Natural killer cell (primary cell): ENCODE measurements around the gene PRICKLE2. TPM values are rescaled to one million over a fixed set of nuclear protein-coding genes. Genes with fewer than 3 reads are reported as not detected.

Experiments
- ATAC-seq, 3 donors: fragments of 150-1000 bp in 2 of 3; fragments of 200-7000 bp in 1 of 3; cut with Tn5 transposase; 1 replicate in 1 of 3; 2 replicates in 2 of 3; pipeline ENCODE4 v1.10.0; 2021; ENCODE audit warnings: mild to moderate bottlenecking in 2 of 3, moderate library complexity in 2 of 3
- DNase-seq, 2 donors: peaks; one replicate each; pipeline versions ENCODE4 v3.0.0 to v3.0.0-alpha.2; 2013 to 2021; ENCODE audit warnings: mixed read lengths in 1 of 2
- H3K27ac ChIP-seq: one replicate; pipeline ENCODE4 v1.5.1; 2013; ENCODE audit warnings: mild to moderate bottlenecking, low read length
- H3K27me3 ChIP-seq: one replicate; pipeline ENCODE4 v1.6.1; 2013; ENCODE audit warnings: low read length; ENCODE audit not compliant: control insufficient read depth, insufficient read depth
- H3K36me3 ChIP-seq: one replicate; pipeline ENCODE4 v1.6.1; 2013; ENCODE audit warnings: low read length; ENCODE audit not compliant: control insufficient read depth, insufficient read depth
- H3K4me1 ChIP-seq: one replicate; pipeline ENCODE4 v1.6.1; 2013; ENCODE audit warnings: low read length; ENCODE audit not compliant: control insufficient read depth, insufficient read depth
- H3K4me3 ChIP-seq: one replicate; pipeline ENCODE4 v1.5.1; 2013; ENCODE audit warnings: low read length
- H3K9me3 ChIP-seq: one replicate; pipeline ENCODE4 v1.6.1; 2013; ENCODE audit warnings: low read length; ENCODE audit not compliant: control insufficient read depth, insufficient read depth
- H3K27ac Mint-ChIP-seq, 2 donors: one replicate each; pipeline ENCODE4 v1.8.0; 2022; ENCODE audit warnings: mild to moderate bottlenecking in 2 of 2, mixed read lengths in 2 of 2, moderate library complexity in 1 of 2
- H3K27me3 Mint-ChIP-seq, 2 donors: one replicate each; pipeline ENCODE4 v1.8.0; 2022; ENCODE audit warnings: low read depth in 2 of 2, mixed read lengths in 2 of 2
- H3K36me3 Mint-ChIP-seq: one replicate; pipeline ENCODE4 v1.8.0; 2022; ENCODE audit warnings: mixed read lengths
- H3K4me1 Mint-ChIP-seq, 2 donors: one replicate each; pipeline ENCODE4 v1.8.0; 2022; ENCODE audit warnings: mixed read lengths in 2 of 2
- H3K4me3 Mint-ChIP-seq: one replicate; pipeline ENCODE4 v1.8.0; 2022; ENCODE audit warnings: mild to moderate bottlenecking, moderate library complexity, mixed read lengths
- H3K9me3 Mint-ChIP-seq, 2 donors: one replicate each; pipeline ENCODE4 v1.8.0; 2022; ENCODE audit warnings: mixed read lengths in 2 of 2
- WGBS: methylation state at CpG from one replicate; pipeline ENCODE4 v1.1.7; 2013; ENCODE audit warnings: missing lambda C conversion rate; ENCODE audit not compliant: insufficient coverage; 5-methylcytosine and 5-hydroxymethylcytosine counted together
- intact Hi-C: fragments of 100-400 bp; cut with micrococcal nuclease; formaldehyde crosslinking; loops from one replicate; pipeline ENCODE4 v1.14.2; 2022
- total RNA-seq, 4 donors: library from RNA; stranded (reverse); fragments of 120-200 nt in 1 of 4; gene quantifications; one replicate each; pipeline versions ENCODE4 v1.2.3 to v1.2.4, GENCODE V29; 2013 to 2022
- TF ChIP-seq, protein P1 (sequence below): fragments of 200-600 bp; IDR thresholded peaks from one replicate; pipeline ENCODE4 v1.8.0; 2022; ENCODE audit warnings: antibody characterized with exemption

PRICKLE2 gene
- total RNA-seq, 3 donors from 2014 or later (not counting 1 experiment from before 2014, with no cell fraction given) = 0.07 to 3.3 (median 1.8) TPM

DNA sequence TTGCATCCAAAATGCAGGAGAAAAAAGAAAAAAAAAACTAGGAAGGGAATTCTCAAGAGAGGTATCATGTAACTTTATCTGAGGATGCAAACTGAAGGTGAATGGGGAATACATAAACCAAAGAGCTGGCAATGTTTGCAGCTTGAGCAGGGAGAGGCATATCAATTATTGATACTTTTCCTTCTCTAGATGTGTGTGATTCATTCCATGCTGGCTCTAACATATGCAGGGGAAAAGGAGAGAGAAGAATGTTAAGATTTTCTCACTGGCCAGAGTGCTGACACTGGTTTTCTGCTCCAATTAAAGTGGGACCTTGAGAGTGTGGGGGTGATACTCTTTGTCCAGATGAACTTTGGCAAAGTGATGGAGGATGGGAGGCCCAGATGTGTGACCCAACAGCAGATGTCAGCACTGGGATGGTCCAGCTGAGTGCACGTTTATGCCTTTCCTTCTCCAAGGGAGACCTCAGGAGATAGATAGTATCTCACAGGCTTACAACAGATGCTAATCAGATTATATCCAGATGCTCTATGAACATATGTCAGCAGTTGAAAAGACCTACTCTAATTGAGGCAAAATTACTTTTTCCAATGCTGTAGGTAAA lies 152.0 kb downstream of the PRICKLE2 start:
- WGBS = 42% methylated on average over 1 of the region's 1 CpG
- Mint-ChIP-seq H3K27me3 (peaks cover 19 to 30% of the 10 kb centered on the region in 2 donors), H3K4me1 (no peaks in the 10 kb centered on the region), H3K9me3 (peaks cover 0 to 2% of the 10 kb centered on the region in 2 donors), H3K4me3 (no peak overlapping the region), H3K36me3 (no peaks in the 10 kb centered on the region), H3K27ac (no peak overlapping the region)
- ATAC-seq (no peak), DNase-seq (no peak)
- no peaks in the 10 kb centered on the region for H3K36me3 ChIP-seq
- no peak overlapping the region for H3K27ac ChIP-seq
- TF ChIP-seq, protein P1, sequence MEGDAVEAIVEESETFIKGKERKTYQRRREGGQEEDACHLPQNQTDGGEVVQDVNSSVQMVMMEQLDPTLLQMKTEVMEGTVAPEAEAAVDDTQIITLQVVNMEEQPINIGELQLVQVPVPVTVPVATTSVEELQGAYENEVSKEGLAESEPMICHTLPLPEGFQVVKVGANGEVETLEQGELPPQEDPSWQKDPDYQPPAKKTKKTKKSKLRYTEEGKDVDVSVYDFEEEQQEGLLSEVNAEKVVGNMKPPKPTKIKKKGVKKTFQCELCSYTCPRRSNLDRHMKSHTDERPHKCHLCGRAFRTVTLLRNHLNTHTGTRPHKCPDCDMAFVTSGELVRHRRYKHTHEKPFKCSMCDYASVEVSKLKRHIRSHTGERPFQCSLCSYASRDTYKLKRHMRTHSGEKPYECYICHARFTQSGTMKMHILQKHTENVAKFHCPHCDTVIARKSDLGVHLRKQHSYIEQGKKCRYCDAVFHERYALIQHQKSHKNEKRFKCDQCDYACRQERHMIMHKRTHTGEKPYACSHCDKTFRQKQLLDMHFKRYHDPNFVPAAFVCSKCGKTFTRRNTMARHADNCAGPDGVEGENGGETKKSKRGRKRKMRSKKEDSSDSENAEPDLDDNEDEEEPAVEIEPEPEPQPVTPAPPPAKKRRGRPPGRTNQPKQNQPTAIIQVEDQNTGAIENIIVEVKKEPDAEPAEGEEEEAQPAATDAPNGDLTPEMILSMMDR = no peak
- no peaks in the 10 kb centered on the region for H3K9me3 ChIP-seq
- no peaks in the 10 kb centered on the region for H3K4me1 ChIP-seq
- H3K4me3 ChIP-seq = no peak overlapping the region
- intact Hi-C loops = no loop called here
- no peaks in the 10 kb centered on the region for H3K27me3 ChIP-seq

- Mint-ChIP-seq H3K27me3 (peaks cover 20 to 30% of the 10 kb centered on the region in 2 donors), H3K4me1 (no peaks in the 10 kb centered on the region), H3K4me3 (no peak overlapping the region), H3K27ac (no peak overlapping the region), H3K9me3 (peaks cover 0 to 2% of the 10 kb centered on the region in 2 donors), H3K36me3 (no peaks in the 10 kb centered on the region)
- H3K27me3 ChIP-seq = no peaks in the 10 kb centered on the region
- no peak overlapping the region for H3K4me3 ChIP-seq
- ATAC-seq = no peak
- 90% methylated on average over 2 of the region's 2 CpGs for WGBS
- intact Hi-C loops = no loop called here
- DNase-seq = no peak
- H3K4me1 ChIP-seq = no peaks in the 10 kb centered on the region
- no peaks in the 10 kb centered on the region for H3K36me3 ChIP-seq
- H3K27ac ChIP-seq = no peak overlapping the region
- TF ChIP-seq, protein P1 = no peak
- no peaks in the 10 kb centered on the region for H3K9me3 ChIP-seq
Observed at GRCh38 chr3:64072126-64072525, 153.1 kb downstream of the PRICKLE2 start.

- no peak overlapping the region for H3K27ac Mint-ChIP-seq
- peaks cover 0 to 2% of the 10 kb centered on the region in 2 donors for H3K9me3 Mint-ChIP-seq
- Histone ChIP-seq H3K27ac (no peak overlapping the region), H3K27me3 (no peaks in the 10 kb centered on the region), H3K4me1 (no peaks in the 10 kb centered on the region), H3K9me3 (no peaks in the 10 kb centered on the region), H3K4me3 (no peak overlapping the region), H3K36me3 (no peaks in the 10 kb centered on the region)
- H3K4me3 Mint-ChIP-seq = no peak overlapping the region
- intact Hi-C loops = no loop called here
- ATAC-seq (no peak), DNase-seq (no peak)
- H3K27me3 Mint-ChIP-seq = peaks cover 20 to 30% of the 10 kb centered on the region in 2 donors
- TF ChIP-seq, protein P1 = no peak
- H3K4me1 Mint-ChIP-seq = no peaks in the 10 kb centered on the region
- H3K36me3 Mint-ChIP-seq = no peaks in the 10 kb centered on the region
Observed at GRCh38 chr3:64070704-64071103, 154.6 kb downstream of the PRICKLE2 start.
